ENCODE data around the gene SF3B4. TPM values are rescaled to one million over a fixed set of nuclear protein-coding genes. Genes with fewer than 3 reads are reported as not detected.
"Not testable (repeated sequence)": the region's sequence is repeated elsewhere in the genome, so short reads cannot be mapped to it uniquely, and the experiment has no call there.

The SF3B4 gene
- total and polyA plus RNA-seq, 2 of the 8 experiments (the other 6 are each of a cell fraction or from before 2014, with no cell fraction given) = 81.1 to 122 TPM

DNA sequence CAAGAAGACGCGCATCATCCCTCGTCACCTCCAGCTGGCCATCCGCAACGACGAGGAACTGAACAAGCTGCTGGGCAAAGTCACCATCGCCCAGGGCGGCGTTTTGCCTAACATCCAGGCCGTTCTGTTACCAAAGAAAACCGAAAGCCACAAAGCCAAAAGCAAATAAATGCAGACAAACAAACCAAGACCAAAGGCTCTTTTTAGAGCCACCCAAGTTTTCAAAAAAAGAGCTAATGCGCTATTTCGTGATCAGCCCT is 40.5 kb downstream of the SF3B4 start:
- H3K9me3 ChIP-seq (ENCODE audit: insufficient read depth in 2 of 2, low read depth in 1 of 2, low read length in 1 of 2); H3K14ac ChIP-seq (ENCODE audit: insufficient read length); H3K4me1 ChIP-seq (replicated peaks in 1 of 4; ENCODE audit: control insufficient read depth in 3 of 4, insufficient read depth in 4 of 4, low read length in 3 of 4); H3K23ac ChIP-seq (ENCODE audit: insufficient read length); H2AFZ ChIP-seq (ENCODE audit: low read length); H2BK20ac ChIP-seq (ENCODE audit: low read length); H3K4ac ChIP-seq (replicated peaks; ENCODE audit: insufficient read length, low read depth, low read length); H3K36me3 ChIP-seq (ENCODE audit: control insufficient read depth in 2 of 4, insufficient read depth in 4 of 4, low read length in 3 of 4); H3K79me2 ChIP-seq (ENCODE audit: control insufficient read depth in 1 of 2, insufficient read depth in 2 of 2, low read length in 2 of 2); FAIRE-seq; H2BK15ac ChIP-seq (ENCODE audit: low read length); H2BK120ac ChIP-seq (replicated peaks; ENCODE audit: low read depth, low read length); H4K91ac ChIP-seq (replicated peaks; ENCODE audit: insufficient read length, low read length); H3K79me1 ChIP-seq (ENCODE audit: low read depth, low read length); H2AK5ac ChIP-seq (ENCODE audit: low read depth, low read length); H3K27me3 ChIP-seq (replicated peaks in 1 of 4; ENCODE audit: control insufficient read depth in 3 of 4, extremely low read depth in 1 of 4, insufficient read depth in 3 of 4, low read length in 3 of 4); DNase-seq (ENCODE audit: low read depth in 1 of 2, low spot score in 2 of 2); H4K20me1 ChIP-seq (replicated peaks in 1 of 2; ENCODE audit: control insufficient read depth in 1 of 2, insufficient read depth in 2 of 2, low read length in 2 of 2): not testable (repeated sequence)
- Histone ChIP-seq H2BK12ac (ENCODE audit: low read depth, low read length) (peak overlapping the region; percentile 5; the same call in 1 of the 2 replicates), H3K56ac (replicated peaks; ENCODE audit: insufficient read length, low read depth, low read length) (peak overlapping the region; percentile 93), H3K4me3 (ENCODE audit: extremely low read depth in 1 of 4, insufficient read depth in 2 of 4, low read depth in 3 of 4, low read length in 4 of 4) (peak overlapping the region; percentile 70 to 92 (median 82)), H3K27ac (ENCODE audit: low read depth, low read length) (peak overlapping the region; percentile 98), H4K8ac (ENCODE audit: extremely low read depth, insufficient read depth, low read length) (peak overlapping the region; percentile 98; the same call in 1 of the 2 replicates), H3K18ac (ENCODE audit: extremely low read depth, low read length) (peak overlapping the region; percentile 86; the same call in 1 of the 2 replicates), H3K23me2 (ENCODE audit: low read depth, low read length) (peaks cover 21% of the 10 kb centered on the region), H3K4me2 (ENCODE audit: insufficient read depth in 1 of 2, low read depth in 2 of 2, low read length in 2 of 2) (peak overlapping the region; percentile 71 to 83), H3K9ac (replicated peaks in 1 of 4; ENCODE audit: extremely low read depth in 1 of 4, low read depth in 3 of 4, low read length in 3 of 4) (peak overlapping the region; percentile 85 to 99 (median 94)), H2BK5ac (ENCODE audit: low read depth, low read length) (peak overlapping the region; percentile 96), H4K5ac (ENCODE audit: insufficient read length, low read depth, low read length) (peak overlapping the region; percentile 93)
- WGBS, 2 experiments (ENCODE audit: extremely low coverage in 1 of 2, insufficient coverage in 1 of 2, insufficient read length in 1 of 2, insufficient replicate concordance in 2 of 2, low coverage in 1 of 2, low lambda C conversion rate in 2 of 2, missing lambda C conversion rate in 1 of 2) = 4% methylated on average over 13 of the region's 13 CpGs; no CpG with 5 or more reads in 1 of the 2 experiments
- TF ChIP-seq POLR2A (IDR thresholded peaks at IDR 0.05; ENCODE audit: control extremely low read depth in 1 of 2, low read depth in 2 of 2, low read length in 2 of 2) = peak in 1 of 2 experiments; percentile 78; a peak in 1 of 3 replicates
- CTCF ChIA-PET (ENCODE audit: partially characterized antibody) = interaction anchor here (1.0 to 3.0 kb wide), 6 partner anchors 39 to 282 kb away, joined by 3 to 14 read pairs (median 4); partner anchors contain the start of gene OTUD7B
- POLR2A ChIA-PET (ENCODE audit: partially characterized antibody) = interaction anchor here (0.8 to 8.5 kb wide), 44 partner anchors 8 to 1000 kb away, joined by 3 to 278 read pairs (median 8); partner anchors contain the start of genes ANP32E, BOLA1, CA14 and CTXND2

All from H1 (cell line).